ENCODE data around the gene PRR30.
A peak's percentile ranks its signal among the peaks of the same experiment; 100 is the strongest.

The PRR30 gene

GRCh38 chr2:27108221-27108620 is 31.0 kb downstream of the PRR30 start:
- H3K4me1 ChIP-seq (ENCODE audit: control insufficient read depth, insufficient read depth, low read length): no peaks in the 10 kb centered on the region
- H3K36me3 ChIP-seq (ENCODE audit: insufficient read depth, low read length): no peaks in the 10 kb centered on the region
- no peak overlapping the region for H3K9ac ChIP-seq (ENCODE audit: low read depth, low read length)
- no peak overlapping the region for H3K4me3 ChIP-seq (ENCODE audit: low read length)
- peaks cover 32% of the 10 kb centered on the region for H3K27me3 ChIP-seq (ENCODE audit: control insufficient read depth, insufficient read depth, low read length)
- no peaks in the 10 kb centered on the region for H3K9me3 ChIP-seq (replicated peaks; ENCODE audit: low read length)
- no peak overlapping the region for H3K4me2 ChIP-seq (ENCODE audit: low read length)

DNA sequence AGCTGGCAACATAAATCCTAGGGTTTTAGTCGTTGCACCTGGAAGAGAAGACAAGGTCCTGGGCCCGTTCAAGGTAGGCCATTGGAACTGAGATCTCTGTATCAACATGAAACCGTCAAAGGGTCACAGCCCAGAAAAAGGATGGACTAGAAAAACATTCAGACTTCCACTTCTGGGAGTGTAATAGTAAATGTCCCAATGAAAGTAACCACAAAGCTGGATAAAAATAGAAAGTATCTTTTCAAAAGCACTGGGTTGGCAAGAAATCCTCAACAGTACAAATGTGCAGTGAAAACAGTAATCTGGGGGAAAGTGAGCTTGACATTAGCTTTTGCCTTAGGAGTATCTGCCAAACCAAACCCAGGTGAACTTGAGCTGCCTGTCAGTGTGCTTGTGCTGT is 33.2 kb downstream of the PRR30 start:
- Histone ChIP-seq H3K9me3 (replicated peaks; ENCODE audit: low read length) (no peaks in the 10 kb centered on the region), H3K36me3 (ENCODE audit: insufficient read depth, low read length) (no peaks in the 10 kb centered on the region), H3K27me3 (ENCODE audit: control insufficient read depth, insufficient read depth, low read length) (peaks cover 39% of the 10 kb centered on the region), H3K9ac (ENCODE audit: low read depth, low read length) (no peak overlapping the region), H3K4me2 (ENCODE audit: low read length) (no peak overlapping the region), H3K4me3 (ENCODE audit: low read length) (no peak overlapping the region), H3K4me1 (ENCODE audit: control insufficient read depth, insufficient read depth, low read length) (no peaks in the 10 kb centered on the region)

DNA sequence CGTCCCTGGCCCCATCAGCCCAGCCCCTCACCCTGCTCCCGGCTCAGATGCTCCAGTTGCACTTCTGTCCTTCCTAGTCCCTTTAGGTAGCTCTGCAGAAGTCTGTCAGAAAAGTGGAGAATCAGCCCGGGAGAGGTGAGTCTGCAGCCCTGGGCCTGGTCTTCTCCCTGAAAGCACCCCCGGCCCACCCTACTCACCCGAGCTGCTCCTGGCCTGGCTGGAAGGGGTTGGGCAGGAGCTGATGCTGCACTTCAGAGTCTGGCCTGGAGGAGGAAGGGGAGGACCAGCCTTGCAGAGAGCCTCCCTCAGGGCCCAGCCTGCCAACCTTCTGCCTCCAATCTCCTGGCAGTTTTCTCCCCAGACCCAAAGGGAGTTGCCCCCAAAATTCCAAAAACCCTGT is 36.9 kb downstream of the PRR30 start:
- Histone ChIP-seq H3K4me1 (ENCODE audit: control insufficient read depth, insufficient read depth, low read length) (no peaks in the 10 kb centered on the region), H3K4me3 (ENCODE audit: low read length) (no peak overlapping the region), H3K9ac (ENCODE audit: low read depth, low read length) (no peak overlapping the region), H3K4me2 (ENCODE audit: low read length) (no peak overlapping the region), H3K36me3 (ENCODE audit: insufficient read depth, low read length) (no peaks in the 10 kb centered on the region), H3K9me3 (replicated peaks; ENCODE audit: low read length) (no peaks in the 10 kb centered on the region), H3K27me3 (ENCODE audit: control insufficient read depth, insufficient read depth, low read length) (peaks cover 39% of the 10 kb centered on the region)

DNA sequence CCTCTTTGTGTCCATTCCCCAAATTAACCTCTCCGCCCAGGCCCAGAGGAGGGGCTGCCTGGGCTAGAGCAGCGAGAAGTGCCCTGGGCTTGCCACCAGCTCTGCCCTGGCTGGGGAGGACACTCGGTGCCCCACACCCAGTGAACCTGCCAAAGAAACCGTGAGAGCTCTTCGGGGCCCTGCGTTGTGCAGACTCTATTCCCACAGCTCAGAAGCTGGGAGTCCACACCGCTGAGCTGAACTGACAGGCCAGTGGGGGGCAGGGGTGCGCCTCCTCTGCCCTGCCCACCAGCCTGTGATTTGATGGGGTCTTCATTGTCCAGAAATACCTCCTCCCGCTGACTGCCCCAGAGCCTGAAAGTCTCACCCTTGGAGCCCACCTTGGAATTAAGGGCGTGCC is 39.2 kb downstream of the PRR30 start:
- H3K9ac ChIP-seq (ENCODE audit: low read depth, low read length): no peak overlapping the region
- H3K9me3 ChIP-seq (replicated peaks; ENCODE audit: low read length): no peaks in the 10 kb centered on the region
- H3K36me3 ChIP-seq (ENCODE audit: insufficient read depth, low read length): no peaks in the 10 kb centered on the region
- no peak overlapping the region for H3K4me3 ChIP-seq (ENCODE audit: low read length)
- H3K4me1 ChIP-seq (ENCODE audit: control insufficient read depth, insufficient read depth, low read length): peaks cover 3% of the 10 kb centered on the region
- H3K27me3 ChIP-seq (ENCODE audit: control insufficient read depth, insufficient read depth, low read length): peaks cover 29% of the 10 kb centered on the region
- H3K4me2 ChIP-seq (ENCODE audit: low read length): no peak overlapping the region

DNA sequence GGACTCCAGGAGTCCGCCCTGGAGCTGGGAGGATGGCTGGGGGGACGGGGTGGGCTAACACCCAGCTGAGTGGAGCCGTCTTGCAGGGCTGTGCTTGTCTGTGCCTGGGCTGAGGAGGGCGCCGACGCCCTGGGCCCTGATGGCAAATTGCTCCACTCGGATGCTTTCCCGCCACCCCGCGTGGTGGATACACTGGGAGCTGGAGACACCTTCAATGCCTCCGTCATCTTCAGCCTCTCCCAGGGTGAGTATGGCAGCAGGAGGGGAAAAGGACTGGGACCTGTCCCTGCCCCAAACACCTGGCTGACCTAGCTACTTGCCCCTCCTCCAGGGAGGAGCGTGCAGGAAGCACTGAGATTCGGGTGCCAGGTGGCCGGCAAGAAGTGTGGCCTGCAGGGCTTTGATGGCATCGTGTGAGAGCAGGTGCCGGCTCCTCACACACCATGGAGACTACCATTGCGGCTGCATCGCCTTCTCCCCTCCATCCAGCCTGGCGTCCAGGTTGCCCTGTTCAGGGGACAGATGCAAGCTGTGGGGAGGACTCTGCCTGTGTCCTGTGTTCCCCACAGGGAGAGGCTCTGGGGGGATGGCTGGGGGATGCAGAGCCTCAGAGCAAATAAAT is 39.8 kb downstream of the PRR30 start:
- H3K9ac ChIP-seq (ENCODE audit: low read depth, low read length): no peak overlapping the region
- H3K36me3 ChIP-seq (ENCODE audit: insufficient read depth, low read length): no peaks in the 10 kb centered on the region
- H3K4me1 ChIP-seq (ENCODE audit: control insufficient read depth, insufficient read depth, low read length): peaks cover 3% of the 10 kb centered on the region
- H3K9me3 ChIP-seq (replicated peaks; ENCODE audit: low read length): no peaks in the 10 kb centered on the region
- peaks cover 24% of the 10 kb centered on the region for H3K27me3 ChIP-seq (ENCODE audit: control insufficient read depth, insufficient read depth, low read length)
- no peak overlapping the region for H3K4me3 ChIP-seq (ENCODE audit: low read length)
- H3K4me2 ChIP-seq (ENCODE audit: low read length): no peak overlapping the region

- Histone ChIP-seq H3K9ac (ENCODE audit: low read depth, low read length) (no peak overlapping the region), H3K4me1 (ENCODE audit: control insufficient read depth, insufficient read depth, low read length) (peaks cover 3% of the 10 kb centered on the region), H3K27me3 (ENCODE audit: control insufficient read depth, insufficient read depth, low read length) (peaks cover 10% of the 10 kb centered on the region), H3K36me3 (ENCODE audit: insufficient read depth, low read length) (no peaks in the 10 kb centered on the region), H3K9me3 (replicated peaks; ENCODE audit: low read length) (no peaks in the 10 kb centered on the region), H3K4me3 (ENCODE audit: low read length) (no peak overlapping the region), H3K4me2 (ENCODE audit: low read length) (no peak overlapping the region)
Observed at GRCh38 chr2:27097341-27097740, 41.9 kb downstream of the PRR30 start.

GRCh38 chr2:27096748-27097297 is 42.4 kb downstream of the PRR30 start:
- no peaks in the 10 kb centered on the region for H3K36me3 ChIP-seq (ENCODE audit: insufficient read depth, low read length)
- no peaks in the 10 kb centered on the region for H3K9me3 ChIP-seq (replicated peaks; ENCODE audit: low read length)
- H3K9ac ChIP-seq (ENCODE audit: low read depth, low read length): no peak overlapping the region
- H3K4me3 ChIP-seq (ENCODE audit: low read length): no peak overlapping the region
- H3K27me3 ChIP-seq (ENCODE audit: control insufficient read depth, insufficient read depth, low read length): peaks cover 4% of the 10 kb centered on the region
- peaks cover 3% of the 10 kb centered on the region for H3K4me1 ChIP-seq (ENCODE audit: control insufficient read depth, insufficient read depth, low read length)
- no peak overlapping the region for H3K4me2 ChIP-seq (ENCODE audit: low read length)

- no peaks in the 10 kb centered on the region for H3K36me3 ChIP-seq (ENCODE audit: insufficient read depth, low read length)
- peaks cover 3% of the 10 kb centered on the region for H3K4me1 ChIP-seq (ENCODE audit: control insufficient read depth, insufficient read depth, low read length)
- H3K4me2 ChIP-seq (ENCODE audit: low read length): peak overlapping the region; percentile 77
- H3K9ac ChIP-seq (ENCODE audit: low read depth, low read length): no peak overlapping the region
- no peaks in the 10 kb centered on the region for H3K27me3 ChIP-seq (ENCODE audit: control insufficient read depth, insufficient read depth, low read length)
- H3K9me3 ChIP-seq (replicated peaks; ENCODE audit: low read length): no peaks in the 10 kb centered on the region
- peak overlapping the region; percentile 59 for H3K4me3 ChIP-seq (ENCODE audit: low read length)
Observed at GRCh38 chr2:27095745-27096651, 43.2 kb downstream of the PRR30 start.

- no peaks in the 10 kb centered on the region for H3K9me3 ChIP-seq (replicated peaks; ENCODE audit: low read length)
- peaks cover 3% of the 10 kb centered on the region for H3K4me1 ChIP-seq (ENCODE audit: control insufficient read depth, insufficient read depth, low read length)
- H3K36me3 ChIP-seq (ENCODE audit: insufficient read depth, low read length): no peaks in the 10 kb centered on the region
- no peaks in the 10 kb centered on the region for H3K27me3 ChIP-seq (ENCODE audit: control insufficient read depth, insufficient read depth, low read length)
- no peak overlapping the region for H3K4me2 ChIP-seq (ENCODE audit: low read length)
- no peak overlapping the region for H3K9ac ChIP-seq (ENCODE audit: low read depth, low read length)
- no peak overlapping the region for H3K4me3 ChIP-seq (ENCODE audit: low read length)
Observed at GRCh38 chr2:27095427-27095744, 43.8 kb downstream of the PRR30 start.

DNA sequence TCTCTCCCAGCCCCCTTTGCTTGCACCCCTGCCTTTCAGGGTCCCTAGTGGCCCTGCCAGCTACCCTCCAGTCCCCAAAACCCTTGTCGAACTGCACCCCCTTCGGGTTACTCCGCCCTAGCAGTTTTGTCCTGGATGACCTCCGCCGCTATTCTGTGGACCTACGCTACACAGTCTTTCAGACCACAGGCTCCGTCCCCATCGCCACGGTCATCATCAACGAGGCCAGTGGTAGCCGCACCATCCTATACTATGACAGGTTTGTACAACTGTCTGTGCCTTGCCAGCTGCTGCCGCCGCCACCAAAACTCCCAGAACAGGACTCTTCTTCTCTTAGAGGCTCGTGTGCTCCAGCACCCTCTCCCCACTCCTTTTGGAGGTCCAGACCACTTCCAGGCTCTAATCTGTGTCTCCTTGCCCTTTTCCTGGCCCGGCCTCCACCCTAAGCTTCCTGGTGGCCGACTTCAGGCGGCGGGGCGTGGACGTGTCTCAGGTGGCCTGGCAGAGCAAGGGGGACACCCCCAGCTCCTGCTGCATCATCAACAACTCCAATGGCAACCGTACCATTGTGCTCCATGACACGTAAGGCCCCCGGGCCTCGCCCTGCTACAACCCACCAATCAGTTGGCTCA is 44.7 kb downstream of the PRR30 start:
- Histone ChIP-seq H3K4me2 (ENCODE audit: low read length) (no peak overlapping the region), H3K9ac (ENCODE audit: low read depth, low read length) (no peak overlapping the region), H3K4me3 (ENCODE audit: low read length) (no peak overlapping the region), H3K27me3 (ENCODE audit: control insufficient read depth, insufficient read depth, low read length) (no peaks in the 10 kb centered on the region), H3K4me1 (ENCODE audit: control insufficient read depth, insufficient read depth, low read length) (peaks cover 3% of the 10 kb centered on the region), H3K9me3 (replicated peaks; ENCODE audit: low read length) (no peaks in the 10 kb centered on the region), H3K36me3 (ENCODE audit: insufficient read depth, low read length) (no peaks in the 10 kb centered on the region)

DNA sequence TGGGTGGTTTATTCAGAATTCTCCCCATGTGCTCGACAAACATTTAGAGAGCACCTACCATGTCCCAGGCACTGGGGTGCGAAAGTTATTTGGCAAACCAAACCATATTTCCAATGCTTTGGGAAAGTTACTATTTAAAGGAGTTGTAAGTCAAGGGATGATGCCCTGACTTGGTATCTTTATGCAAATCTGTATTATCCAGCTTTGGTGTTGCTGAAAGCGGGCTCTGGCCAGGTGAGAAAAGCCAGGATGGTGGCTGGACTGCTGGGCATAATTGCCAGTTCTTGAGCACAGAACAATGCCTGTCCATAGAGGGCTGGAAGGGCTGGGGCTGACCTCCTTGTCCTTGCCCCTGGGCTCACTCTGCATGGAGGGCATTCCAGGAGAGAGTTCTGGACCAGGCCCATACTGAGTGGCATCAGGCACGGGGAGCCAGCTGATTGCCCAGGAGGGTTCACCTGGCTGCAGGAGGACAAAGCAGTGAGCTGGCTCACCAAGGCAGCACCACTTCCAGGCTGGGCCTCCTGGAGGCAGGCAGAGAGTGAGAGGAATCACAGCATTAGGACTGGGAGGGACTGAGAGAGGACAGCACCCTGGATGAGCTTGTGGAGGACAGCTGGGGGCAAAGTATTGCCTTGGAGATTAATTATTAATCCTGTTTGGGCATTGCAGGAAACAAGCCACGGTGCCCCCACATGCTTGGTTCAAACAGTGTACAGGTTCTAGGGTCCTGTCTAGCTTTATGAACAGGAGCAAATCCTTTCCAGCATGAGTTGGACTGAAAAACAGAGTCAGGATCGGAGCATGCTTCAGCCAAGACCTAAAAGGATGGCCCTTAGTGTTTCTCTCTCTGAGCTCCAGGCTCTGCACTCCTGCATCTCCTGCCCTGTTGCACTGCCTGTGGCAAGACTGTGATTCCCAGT is 45.5 kb downstream of the PRR30 start:
- Histone ChIP-seq H3K4me3 (ENCODE audit: low read length) (no peak overlapping the region), H3K27me3 (ENCODE audit: control insufficient read depth, insufficient read depth, low read length) (no peaks in the 10 kb centered on the region), H3K4me1 (ENCODE audit: control insufficient read depth, insufficient read depth, low read length) (peaks cover 3% of the 10 kb centered on the region)

More for the DNA sequence above, 45.5 kb downstream of the PRR30 start:
- Histone ChIP-seq H3K9me3 (replicated peaks; ENCODE audit: low read length) (no peaks in the 10 kb centered on the region), H3K4me2 (ENCODE audit: low read length) (no peak overlapping the region), H3K9ac (ENCODE audit: low read depth, low read length) (no peak overlapping the region), H3K36me3 (ENCODE audit: insufficient read depth, low read length) (no peaks in the 10 kb centered on the region)
